CD14-positive monocyte (primary cell): ENCODE data around the gene BRD8. TPM values are rescaled to one million over a fixed set of nuclear protein-coding genes. Genes with fewer than 3 reads are reported as not detected.

Experiments
- DNase-seq, 3 donors: peaks; one replicate each; pipeline ENCODE4 v3.0.0-alpha.2; 2011 to 2022
- H2AFZ ChIP-seq: 2 replicates; pipeline ENCODE4 v1.6.0; 2012; ENCODE audit warnings: mild to moderate bottlenecking, low read depth, low read length, inconsistent platforms; ENCODE audit not compliant: insufficient read depth, poor library complexity, severe bottlenecking
- H3K27ac ChIP-seq, 2 donors: 1 replicate in 1 of 2; 2 replicates in 1 of 2; pipeline ENCODE4 v1.5.1; 2012 to 2013; ENCODE audit warnings: low read length in 2 of 2, control low read depth in 1 of 2, inconsistent platforms in 1 of 2, low read depth in 1 of 2, mild to moderate bottlenecking in 1 of 2
- H3K27me3 ChIP-seq, 2 donors: one replicate each; pipeline versions ENCODE4 v1.6.0 to v1.6.1; 2011 to 2013; ENCODE audit warnings: low read length in 2 of 2; ENCODE audit not compliant: control insufficient read depth in 2 of 2, insufficient read depth in 2 of 2
- H3K36me3 ChIP-seq, 2 donors: replicated peaks in 1 of 2; 1 replicate in 1 of 2; 2 replicates in 1 of 2; pipeline versions ENCODE4 v1.5.1 to v1.6.1; 2012 to 2013; ENCODE audit warnings: low read length in 2 of 2, control low read depth in 1 of 2, inconsistent platforms in 1 of 2, mild to moderate bottlenecking in 1 of 2; ENCODE audit not compliant: insufficient read depth in 2 of 2, control insufficient read depth in 1 of 2
- H3K4me1 ChIP-seq, 2 donors: 1 replicate in 1 of 2; 2 replicates in 1 of 2; pipeline versions ENCODE4 v1.5.1 to v1.6.1; 2012 to 2013; ENCODE audit warnings: low read length in 2 of 2, control low read depth in 1 of 2, inconsistent platforms in 1 of 2, mild to moderate bottlenecking in 1 of 2, moderate library complexity in 1 of 2; ENCODE audit not compliant: insufficient read depth in 2 of 2, control insufficient read depth in 1 of 2
- H3K4me2 ChIP-seq: replicated peaks from 2 replicates; pipeline ENCODE3; 2012; ENCODE audit warnings: low read length, moderate library complexity, mild to moderate bottlenecking; ENCODE audit not compliant: poor library complexity, severe bottlenecking; ENCODE audit errors: extremely low read depth
- H3K4me3 ChIP-seq, 3 experiments: fragments of 200-600 bp in 1 of 3; sonication (generic) in 1 of 3; replicated peaks in 1 of 3; 1 replicate in 2 of 3; 2 replicates in 1 of 3; pipeline ENCODE4 v1.5.1; 2011 to 2013; ENCODE audit warnings: low read length in 3 of 3, mild to moderate bottlenecking in 3 of 3, control low read depth in 2 of 3, low read depth in 2 of 3, inconsistent platforms in 1 of 3, moderate library complexity in 1 of 3
- H3K79me2 ChIP-seq: 2 replicates; pipeline ENCODE4 v1.6.0; 2012; ENCODE audit warnings: mild to moderate bottlenecking, control low read depth, inconsistent platforms, low read length, moderate library complexity; ENCODE audit not compliant: insufficient read depth
- H3K9ac ChIP-seq: 2 replicates; pipeline ENCODE4 v1.6.0; 2017; ENCODE audit warnings: low read length, mild to moderate bottlenecking; ENCODE audit not compliant: insufficient read depth, poor library complexity, severe bottlenecking
- H3K9me3 ChIP-seq, 2 donors: replicated peaks in 1 of 2; 1 replicate in 1 of 2; 2 replicates in 1 of 2; pipeline versions ENCODE4 v1.5.1 to v1.6.1; 2012 to 2013; ENCODE audit warnings: low read length in 2 of 2, control low read depth in 1 of 2; ENCODE audit not compliant: control insufficient read depth in 1 of 2, insufficient read depth in 1 of 2
- H4K20me1 ChIP-seq: 2 replicates; pipeline ENCODE4 v1.6.0; 2012; ENCODE audit warnings: mild to moderate bottlenecking, low read length, control low read depth, moderate library complexity; ENCODE audit not compliant: insufficient read depth
- H3K27ac Mint-ChIP-seq, 7 donors: one replicate each; pipeline ENCODE4 v1.8.0; 2020; ENCODE audit warnings: mild to moderate bottlenecking in 7 of 7, mixed read lengths in 7 of 7, moderate library complexity in 6 of 7, inconsistent platforms in 2 of 7
- H3K27me3 Mint-ChIP-seq, 3 donors: one replicate each; pipeline ENCODE4 v1.8.0; 2021 to 2022; ENCODE audit warnings: low read depth in 3 of 3, mild to moderate bottlenecking in 3 of 3, mixed read lengths in 3 of 3, moderate library complexity in 3 of 3, inconsistent platforms in 1 of 3
- H3K36me3 Mint-ChIP-seq, 2 donors: one replicate each; pipeline ENCODE4 v1.8.0; 2020; ENCODE audit warnings: mixed read lengths in 2 of 2, inconsistent platforms in 1 of 2, mild to moderate bottlenecking in 1 of 2
- H3K4me1 Mint-ChIP-seq: one replicate; pipeline ENCODE4 v1.8.0; 2020; ENCODE audit warnings: mild to moderate bottlenecking, mixed read lengths
- H3K4me3 Mint-ChIP-seq, 2 donors: one replicate each; pipeline ENCODE4 v1.8.0; 2020; ENCODE audit warnings: mild to moderate bottlenecking in 2 of 2, mixed read lengths in 2 of 2, moderate library complexity in 1 of 2
- H3K9me3 Mint-ChIP-seq, 7 donors: one replicate each; pipeline ENCODE4 v1.8.0; 2020 to 2022; ENCODE audit warnings: mixed read lengths in 7 of 7, mild to moderate bottlenecking in 6 of 7, moderate library complexity in 6 of 7, inconsistent platforms in 2 of 7
- WGBS: methylation state at CpG from one replicate; pipeline ENCODE4 v1.1.5; 2013; ENCODE audit warnings: missing lambda C conversion rate; ENCODE audit not compliant: insufficient coverage; 5-methylcytosine and 5-hydroxymethylcytosine counted together
- intact Hi-C, 2 donors: fragments of 100-400 bp; cut with micrococcal nuclease; formaldehyde crosslinking; loops; one replicate each; pipeline versions ENCODE4 v1.15.0 to v1.15.1; 2023
- polyA plus RNA-seq, 3 donors: library from polyadenylated mRNA; depleted of rRNA in 1 of 3; unstranded in 2 of 3; stranded (reverse) in 1 of 3; fragments of 300-500 nt in 2 of 3; fragments of >200 nt in 1 of 3; fragmentation: Illumina TruSeq in 2 of 3; gene quantifications; 1 replicate in 2 of 3; 2 replicates in 1 of 3; pipeline ENCODE4 v1.2.3, GENCODE V29; 2012 to 2021
- TF ChIP-seq, protein P1 (sequence below): fragments of 200-600 bp; IDR thresholded peaks from one replicate; pipeline ENCODE4 v1.8.0; 2022; ENCODE audit warnings: antibody characterized with exemption, mild to moderate bottlenecking

BRD8 gene
- polyA plus RNA-seq, 3 donors: 9.8 to 19.6 (median 17.6) TPM

DNA sequence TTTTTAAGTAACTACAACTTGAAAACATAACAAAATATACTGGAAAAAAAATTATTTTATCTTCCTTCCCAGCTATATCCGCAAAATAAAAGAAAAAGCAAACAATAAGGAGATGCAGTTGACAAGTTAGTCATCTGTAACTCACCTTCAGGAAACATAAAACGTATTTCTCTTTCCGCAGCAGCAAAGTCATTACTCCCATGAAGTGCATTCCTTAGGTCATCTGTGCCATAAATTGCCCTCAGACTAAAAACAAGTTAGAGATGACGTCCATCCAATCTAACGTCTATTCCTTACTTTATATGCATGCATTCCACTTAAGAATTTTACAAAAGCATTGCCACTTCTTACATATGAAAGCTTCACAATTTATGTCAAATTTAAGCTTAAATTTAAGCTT is 50.1 kb downstream of the BRD8 start:
- Histone ChIP-seq H3K4me3 (no peak overlapping the region), H3K79me2 (no peaks in the 10 kb centered on the region), H3K9ac (no peak overlapping the region), H3K9me3 (no peaks in the 10 kb centered on the region), H3K36me3 (no peaks in the 10 kb centered on the region), H3K4me2 (no peak overlapping the region), H3K4me1 (peaks cover 0 to 6% of the 10 kb centered on the region in 2 donors), H3K27me3 (peaks cover 3 to 8% of the 10 kb centered on the region in 2 donors), H2AFZ (no peak overlapping the region), H4K20me1 (no peaks in the 10 kb centered on the region), H3K27ac (no peak overlapping the region)
- H3K4me1 Mint-ChIP-seq: peaks cover 2% of the 10 kb centered on the region
- TF ChIP-seq, protein P1, sequence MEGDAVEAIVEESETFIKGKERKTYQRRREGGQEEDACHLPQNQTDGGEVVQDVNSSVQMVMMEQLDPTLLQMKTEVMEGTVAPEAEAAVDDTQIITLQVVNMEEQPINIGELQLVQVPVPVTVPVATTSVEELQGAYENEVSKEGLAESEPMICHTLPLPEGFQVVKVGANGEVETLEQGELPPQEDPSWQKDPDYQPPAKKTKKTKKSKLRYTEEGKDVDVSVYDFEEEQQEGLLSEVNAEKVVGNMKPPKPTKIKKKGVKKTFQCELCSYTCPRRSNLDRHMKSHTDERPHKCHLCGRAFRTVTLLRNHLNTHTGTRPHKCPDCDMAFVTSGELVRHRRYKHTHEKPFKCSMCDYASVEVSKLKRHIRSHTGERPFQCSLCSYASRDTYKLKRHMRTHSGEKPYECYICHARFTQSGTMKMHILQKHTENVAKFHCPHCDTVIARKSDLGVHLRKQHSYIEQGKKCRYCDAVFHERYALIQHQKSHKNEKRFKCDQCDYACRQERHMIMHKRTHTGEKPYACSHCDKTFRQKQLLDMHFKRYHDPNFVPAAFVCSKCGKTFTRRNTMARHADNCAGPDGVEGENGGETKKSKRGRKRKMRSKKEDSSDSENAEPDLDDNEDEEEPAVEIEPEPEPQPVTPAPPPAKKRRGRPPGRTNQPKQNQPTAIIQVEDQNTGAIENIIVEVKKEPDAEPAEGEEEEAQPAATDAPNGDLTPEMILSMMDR: no peak
- H3K27me3 Mint-ChIP-seq: peaks cover 2 to 20% (median 7%) of the 10 kb centered on the region in 3 donors
- DNase-seq: no peak
- WGBS: 55% methylated on average over 2 of the region's 5 CpGs
- no peaks in the 10 kb centered on the region for H3K9me3 Mint-ChIP-seq
- no peaks in the 10 kb centered on the region for H3K36me3 Mint-ChIP-seq
- peak overlapping the region in 1 of 2 donors; percentile 9 for H3K4me3 Mint-ChIP-seq
- H3K27ac Mint-ChIP-seq: no peak overlapping the region
- intact Hi-C loops: no loop called here

GRCh38 chr5:138115254-138115653 is 63.2 kb downstream of the BRD8 start:
- H3K9ac ChIP-seq: no peak overlapping the region
- no peaks in the 10 kb centered on the region for H3K79me2 ChIP-seq
- no peaks in the 10 kb centered on the region for H4K20me1 ChIP-seq
- TF ChIP-seq, protein P1: no peak
- peaks cover 6 to 14% (median 10%) of the 10 kb centered on the region in 3 donors for H3K27me3 Mint-ChIP-seq
- no peaks in the 10 kb centered on the region for H3K36me3 Mint-ChIP-seq
- DNase-seq: no peak
- H3K4me2 ChIP-seq: no peak overlapping the region
- H3K4me3 ChIP-seq: no peak overlapping the region
- H3K27ac Mint-ChIP-seq: no peak overlapping the region
- peaks cover 18 to 19% of the 10 kb centered on the region in 2 donors for H3K4me1 ChIP-seq
- no peak overlapping the region for H3K27ac ChIP-seq
- no peaks in the 10 kb centered on the region for H3K9me3 ChIP-seq
- H3K9me3 Mint-ChIP-seq: peaks cover 0 to 2% (median 0%) of the 10 kb centered on the region in 7 donors
- peaks cover 15% of the 10 kb centered on the region for H3K4me1 Mint-ChIP-seq
- no peak overlapping the region for H2AFZ ChIP-seq
- no peak overlapping the region for H3K4me3 Mint-ChIP-seq
- no peaks in the 10 kb centered on the region for H3K36me3 ChIP-seq
- intact Hi-C loops: no loop called here
- peaks cover 0 to 3% of the 10 kb centered on the region in 2 donors for H3K27me3 ChIP-seq
